Measurements from ENCODE around the gene STRN.
"Not testable (repeated sequence)": the region's sequence is repeated elsewhere in the genome, so short reads cannot be mapped to it uniquely, and the experiment has no call there.

Gene STRN

DNA sequence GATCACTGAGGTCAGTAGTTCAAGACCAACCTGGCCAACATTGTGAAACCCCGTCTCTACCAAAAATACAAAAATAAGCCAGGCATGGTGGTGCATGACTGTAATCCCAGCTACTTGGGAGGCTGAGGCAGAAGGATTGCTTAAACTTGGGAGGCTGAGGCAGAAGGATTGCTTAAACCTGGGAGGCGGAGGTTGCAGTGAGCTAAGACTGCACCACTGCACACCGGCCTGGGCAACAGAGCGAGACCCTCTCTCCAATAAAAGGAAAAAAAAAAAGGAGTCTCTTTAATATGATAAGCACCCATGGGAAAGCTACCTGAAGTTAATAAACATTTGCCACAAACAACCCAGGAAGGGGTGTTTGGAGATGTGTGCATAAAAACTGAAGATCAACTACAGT is 2.6 kb downstream of the STRN start:
- no peak for DNase-seq

DNA sequence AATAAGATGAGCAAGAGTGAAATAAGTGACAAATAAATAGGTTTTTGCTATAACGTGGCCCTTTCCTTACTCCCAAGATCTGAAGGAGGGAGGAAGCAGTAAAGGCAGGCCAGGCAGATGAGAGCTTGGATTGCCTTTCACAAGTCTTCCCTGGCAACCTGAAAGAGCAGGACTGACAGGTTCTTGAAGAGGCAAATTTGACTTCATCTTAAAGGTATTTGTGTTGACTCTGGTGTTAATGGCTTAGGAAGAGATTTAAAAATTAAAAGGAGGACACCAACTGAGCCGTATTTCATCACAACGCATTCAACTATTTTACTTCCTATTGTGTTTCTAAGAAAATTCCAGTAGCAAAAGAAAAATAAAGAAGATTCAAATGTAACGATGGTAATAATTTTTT is 3.2 kb downstream of the STRN start:
- no peak for DNase-seq

DNA sequence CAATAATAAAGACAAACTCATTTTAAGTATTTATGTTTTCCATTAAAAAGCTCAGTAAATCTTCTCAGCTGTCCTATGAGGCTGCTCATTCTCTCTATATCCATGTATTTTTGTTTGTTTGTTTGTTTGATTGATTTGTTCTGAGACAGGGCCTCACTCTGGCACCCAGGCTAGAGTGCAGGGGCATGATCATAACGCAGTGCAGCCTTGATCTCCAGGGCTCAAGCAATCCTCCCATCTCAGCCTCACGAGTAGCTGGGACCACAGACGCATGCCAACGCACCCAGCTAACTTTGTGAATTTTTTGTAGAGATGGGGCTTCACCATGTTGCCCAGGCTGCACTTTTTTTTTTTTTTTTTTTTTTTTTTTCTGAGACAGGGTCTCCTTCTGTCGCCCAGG is 5.6 kb downstream of the STRN start:
- no peak for DNase-seq

DNA sequence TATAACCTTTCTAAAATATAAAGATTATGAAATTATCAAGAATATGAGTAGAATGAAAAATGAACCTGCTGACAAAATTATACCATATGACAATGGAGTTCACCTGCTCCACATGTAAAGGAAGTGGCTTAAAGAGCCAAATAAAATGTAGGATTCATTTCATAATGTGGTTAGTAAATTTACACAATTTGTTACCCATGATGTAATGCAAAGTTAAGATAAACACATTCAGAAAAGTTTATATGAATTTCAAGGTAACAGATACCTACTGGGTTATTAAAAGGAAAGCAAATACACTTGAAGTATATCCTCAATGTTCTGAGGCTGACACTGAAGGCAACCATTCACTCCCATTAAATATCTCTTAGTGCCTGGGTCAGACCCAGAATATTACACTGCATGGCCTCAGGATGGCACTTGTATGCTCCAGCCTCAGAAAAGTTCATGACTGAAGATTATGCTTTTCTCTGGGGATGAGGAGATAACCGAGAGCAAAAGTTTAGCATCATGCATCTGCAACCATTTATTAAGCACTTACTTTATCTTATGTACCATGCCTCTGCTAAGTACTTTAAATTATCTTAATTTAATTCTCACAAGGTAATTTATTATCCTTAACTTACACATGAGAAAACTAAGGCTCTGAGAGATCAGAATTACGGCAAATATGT is 6.2 kb downstream of the STRN start:
- no peak for DNase-seq

DNA sequence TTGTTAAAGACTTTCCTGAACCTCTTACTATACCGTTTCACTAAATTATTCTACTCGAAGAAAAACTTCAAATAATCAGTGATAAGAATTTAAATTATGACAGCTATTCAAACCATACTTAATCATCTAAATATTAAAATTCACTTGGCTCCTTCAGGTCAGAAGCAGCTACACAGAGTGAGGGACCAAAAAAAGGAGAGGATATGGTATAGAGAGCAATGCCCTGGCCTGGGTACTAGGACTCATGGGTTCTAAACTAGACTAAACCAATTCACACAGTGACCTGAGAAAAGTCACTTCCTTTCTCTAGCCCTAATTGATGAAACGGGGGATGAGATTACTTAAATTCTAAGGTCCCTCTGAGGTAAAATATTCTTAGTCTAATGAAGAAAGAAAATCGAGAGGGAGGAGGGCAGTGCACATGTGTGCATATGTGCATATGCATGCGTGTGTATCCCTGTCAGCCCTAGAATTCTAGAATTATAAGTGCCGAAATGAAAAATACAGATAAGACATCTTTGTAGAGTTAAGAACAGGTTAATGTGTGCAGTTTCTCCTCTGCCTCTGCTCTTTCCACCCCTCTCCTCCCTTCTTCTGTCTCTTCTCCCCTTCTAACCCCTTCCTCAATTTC is 11.2 kb downstream of the STRN start:
- no peak for DNase-seq

DNA sequence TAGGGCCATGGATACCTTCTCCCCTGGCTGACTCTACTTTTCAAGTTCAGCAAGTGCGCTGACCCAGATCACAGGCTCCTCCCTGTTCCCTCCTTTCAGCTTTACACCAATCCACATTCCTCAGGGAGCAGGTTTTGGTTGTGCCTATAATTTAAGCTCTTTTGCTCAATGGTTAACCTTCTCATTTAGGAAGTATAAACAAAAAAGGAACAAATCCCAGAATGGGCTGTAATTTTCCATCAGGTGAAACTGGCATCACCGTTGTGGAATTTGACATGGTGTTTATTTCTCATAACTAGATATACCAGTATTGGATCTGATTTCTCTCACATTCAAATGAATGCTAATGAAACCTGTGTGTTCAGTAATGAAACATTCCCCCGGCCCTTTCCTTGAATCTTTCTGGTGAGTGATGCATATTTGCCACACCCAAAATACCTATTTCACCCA is 13.6 kb downstream of the STRN start:
- DNase-seq, result no peak

DNA sequence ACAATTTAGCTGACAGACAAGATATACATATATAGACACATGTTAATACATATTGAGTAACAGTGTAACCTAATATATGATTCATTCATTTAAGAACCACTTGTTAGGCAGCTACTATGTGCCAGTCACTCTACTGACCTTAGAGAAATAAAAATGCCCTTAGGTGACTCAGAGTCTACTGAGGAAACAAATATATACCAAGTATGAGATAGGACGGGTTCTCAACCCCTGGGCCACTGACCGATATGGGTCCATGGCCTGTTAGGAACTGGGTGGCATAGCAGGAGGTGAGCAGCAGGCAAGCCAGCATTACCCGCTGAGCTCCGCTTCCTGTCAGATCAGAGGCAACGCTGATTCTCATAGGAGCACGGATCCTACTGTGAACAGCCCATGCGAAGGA is 14.8 kb downstream of the STRN start:
- no peak for DNase-seq

DNA sequence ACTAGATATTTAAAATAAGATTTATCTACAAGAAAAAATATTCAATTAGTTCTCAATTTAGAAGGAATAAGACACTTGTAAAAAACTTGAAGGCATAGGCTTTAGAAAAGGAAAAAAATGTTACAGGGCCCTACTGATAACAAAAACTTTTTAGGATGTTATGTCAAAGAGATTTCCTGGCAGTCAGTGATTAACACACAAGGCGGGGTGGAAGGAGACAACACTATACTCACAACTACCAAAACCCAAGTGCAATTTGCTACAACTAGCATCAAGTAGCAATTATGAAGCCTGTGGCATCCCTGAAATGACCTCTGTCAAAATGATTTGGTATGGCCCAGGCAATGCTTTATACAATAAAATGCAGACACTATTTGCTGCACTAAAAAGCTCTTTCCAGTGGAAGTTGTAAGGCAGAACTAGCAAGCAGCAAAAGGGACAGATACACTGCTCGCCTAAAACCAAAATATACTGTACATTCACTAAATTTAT is 15.3 kb downstream of the STRN start:
- DNase-seq, result no peak

DNA sequence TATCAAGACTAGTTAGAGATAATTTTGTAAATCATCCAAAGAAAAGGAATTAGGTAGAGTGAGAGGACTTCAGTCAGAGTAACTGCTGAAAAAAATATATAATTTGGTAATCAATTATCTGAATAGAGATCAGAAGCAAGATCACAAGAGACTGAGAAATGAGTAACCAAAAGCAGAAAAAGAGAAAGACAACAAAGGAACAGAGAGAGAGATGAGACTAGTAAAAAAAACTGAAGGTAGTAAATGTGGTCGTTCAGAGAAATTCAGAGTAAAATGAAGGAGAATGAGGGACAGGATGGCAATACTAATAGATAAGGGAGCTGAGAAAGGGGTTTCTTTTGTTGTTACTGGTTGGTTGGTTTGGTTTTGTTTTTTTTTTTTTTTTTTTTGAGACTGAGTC is 16.5 kb downstream of the STRN start:
- DNase-seq, result no peak

DNA sequence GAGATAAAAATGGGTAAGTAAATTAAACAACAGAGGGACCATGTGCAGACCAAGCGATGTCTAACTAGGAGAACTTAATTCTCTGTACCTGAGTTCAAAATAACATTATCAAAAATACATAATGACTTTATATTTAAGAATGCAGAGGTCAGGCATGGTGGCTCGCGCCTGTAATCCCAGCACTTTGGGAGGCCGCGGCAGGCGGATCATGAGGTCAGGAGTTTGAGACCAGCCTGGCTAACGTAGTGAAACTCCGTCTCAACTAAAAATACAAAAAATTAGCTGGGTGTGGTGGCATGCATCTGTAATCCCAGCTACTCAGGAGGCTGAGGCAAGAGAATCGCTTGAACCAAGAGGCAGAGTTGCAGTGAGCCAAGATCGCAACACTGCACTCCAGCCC is 21.1 kb downstream of the STRN start:
- DNase-seq, result not testable (repeated sequence)

DNA sequence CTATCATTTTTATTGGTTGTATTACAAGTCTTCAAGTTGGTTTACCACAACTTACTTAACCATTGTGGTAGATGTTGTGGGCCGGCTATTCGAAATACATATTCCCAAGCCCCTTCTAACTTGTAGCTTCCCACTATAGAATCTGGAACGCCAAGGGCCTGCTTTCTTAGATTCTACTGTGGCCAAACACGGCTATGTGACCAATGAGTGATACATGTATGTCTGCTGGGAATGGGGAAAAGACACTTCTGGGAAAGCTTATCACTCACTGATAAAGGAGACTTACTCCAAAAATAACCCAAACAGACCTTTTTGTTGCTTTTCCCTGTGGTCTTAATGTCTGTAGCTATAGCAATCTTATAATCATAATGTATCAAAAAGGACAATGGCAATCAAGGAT is 24.5 kb downstream of the STRN start:
- DNase-seq, result no peak

DNA sequence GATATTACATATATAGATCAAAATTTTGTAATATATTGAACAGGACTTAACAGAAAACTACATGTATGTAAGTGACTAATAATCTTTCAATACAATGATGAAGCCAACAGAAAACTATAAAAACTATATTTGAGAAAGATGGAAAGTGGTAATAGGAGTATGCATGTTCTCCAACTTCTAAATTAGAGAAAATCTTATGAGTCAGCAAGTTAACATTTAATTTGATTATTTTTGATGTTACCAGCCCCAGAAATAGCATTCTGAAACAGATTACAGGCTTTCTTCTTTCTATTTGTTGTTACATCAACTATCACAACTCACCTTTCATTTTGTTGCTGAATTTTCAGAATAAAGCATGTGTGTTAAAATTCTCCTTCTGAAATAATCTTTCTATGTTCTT is 29.8 kb downstream of the STRN start:
- not testable (repeated sequence) for DNase-seq

DNA sequence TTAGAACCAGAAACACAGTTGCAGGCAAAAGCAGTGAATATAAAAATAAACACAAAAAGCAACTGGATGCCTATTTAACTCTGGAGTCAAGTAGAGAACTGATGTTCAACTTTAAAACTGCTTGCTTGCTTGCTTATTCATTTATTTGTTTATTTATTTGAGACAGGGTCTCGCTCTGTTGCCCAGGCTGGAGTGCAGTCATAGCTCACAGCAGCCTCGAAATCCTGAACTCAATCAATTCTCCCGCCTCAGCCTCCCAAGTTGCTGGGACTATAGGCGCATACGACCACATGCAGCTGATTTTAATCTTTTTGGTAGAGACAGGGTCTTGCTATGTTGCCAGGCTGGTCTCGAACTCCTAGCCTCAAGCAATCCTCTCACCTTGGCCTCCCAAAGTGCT is 34.6 kb downstream of the STRN start:
- not testable (repeated sequence) for DNase-seq

DNA sequence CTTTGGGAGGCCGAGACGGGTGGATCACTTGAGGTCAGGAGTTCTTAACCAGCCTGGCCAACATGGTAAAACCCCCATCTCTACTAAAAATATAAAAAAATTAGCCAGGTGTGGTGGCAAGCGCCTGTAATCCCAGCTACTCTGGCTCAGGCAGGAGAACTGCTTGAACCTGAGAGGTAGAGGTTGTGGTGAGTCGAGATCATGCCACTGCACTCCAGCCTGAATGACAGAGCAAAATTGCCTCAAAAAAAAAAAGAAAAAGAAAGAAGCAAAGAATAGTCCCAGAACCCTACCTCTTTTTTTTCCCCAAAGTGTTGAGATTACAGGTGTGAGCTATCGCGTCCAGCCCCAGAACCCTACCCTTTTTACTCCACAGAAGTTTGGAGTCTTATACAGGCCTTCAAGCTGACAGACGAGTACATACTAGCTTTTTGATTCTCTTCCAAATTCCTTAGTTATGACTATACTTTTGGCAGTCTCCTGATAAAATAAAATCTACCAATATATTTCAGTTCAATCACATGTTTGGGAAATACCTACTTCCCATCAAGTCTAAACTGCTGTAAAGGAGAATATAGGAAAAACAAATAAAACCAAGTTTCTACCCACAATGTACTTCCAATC is 35.4 kb downstream of the STRN start:
- DNase-seq, result not testable (repeated sequence)

DNA sequence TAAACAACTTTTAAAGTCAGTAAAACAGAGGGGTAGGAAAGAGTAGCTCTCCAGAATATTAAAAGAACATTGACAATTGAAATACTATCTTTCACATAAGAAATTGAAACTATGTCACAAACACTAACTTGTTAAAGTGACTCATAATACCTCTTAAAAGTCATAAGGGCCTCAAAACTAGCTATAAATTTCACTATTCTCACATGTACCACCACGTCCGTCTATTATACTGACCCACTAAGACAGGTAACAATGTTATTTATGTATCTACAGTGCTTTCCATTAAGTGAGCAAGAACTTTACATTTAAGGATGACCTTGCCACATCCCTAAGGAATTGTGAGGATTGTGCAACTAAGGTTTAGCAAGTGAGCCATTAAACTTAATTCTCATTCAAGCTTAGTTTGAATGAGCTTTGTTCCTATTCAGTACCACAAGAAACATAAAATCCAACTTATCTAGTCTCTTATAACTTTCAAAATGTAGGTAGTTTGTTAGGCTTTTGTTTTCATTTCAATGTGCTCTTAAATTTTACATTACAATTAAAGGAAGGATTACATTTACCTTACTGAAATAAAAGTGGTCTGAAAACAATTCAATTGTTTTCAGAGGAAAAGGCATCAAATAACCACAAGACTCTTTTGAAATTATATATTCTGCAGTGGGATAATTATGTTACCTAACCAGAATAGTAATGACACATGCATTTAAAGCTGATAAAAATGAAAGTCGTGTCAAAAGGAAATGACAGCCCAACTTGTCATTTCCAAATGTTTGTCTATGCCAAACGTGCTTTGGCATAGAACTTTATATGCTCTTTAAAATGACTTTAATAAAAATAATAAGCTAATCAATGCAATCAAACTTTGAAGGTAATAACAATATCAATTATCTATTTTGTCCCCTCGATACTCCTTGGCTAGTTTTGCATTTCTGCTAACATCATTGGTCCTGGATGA is 39.9 kb downstream of the STRN start:
- not testable (repeated sequence) for DNase-seq

DNA sequence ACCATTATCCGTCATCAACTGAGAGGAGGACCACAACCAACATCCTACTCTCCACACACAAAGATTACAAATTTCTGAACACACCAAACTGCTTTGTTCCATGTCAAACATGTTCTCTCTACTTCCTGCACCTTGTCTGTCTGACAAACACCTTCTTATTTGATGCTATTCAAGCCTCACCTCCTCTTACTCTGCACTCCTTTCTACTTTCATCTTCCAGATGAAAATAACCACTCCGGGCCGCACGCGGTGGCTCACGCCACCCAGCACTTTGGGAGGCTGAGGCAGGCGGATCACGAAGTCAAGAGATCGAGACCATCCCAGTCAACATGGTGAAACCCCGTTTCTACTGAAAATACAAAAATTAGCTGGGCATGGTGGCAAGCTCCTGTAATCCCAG is 43.7 kb downstream of the STRN start:
- not testable (repeated sequence) for DNase-seq

DNA sequence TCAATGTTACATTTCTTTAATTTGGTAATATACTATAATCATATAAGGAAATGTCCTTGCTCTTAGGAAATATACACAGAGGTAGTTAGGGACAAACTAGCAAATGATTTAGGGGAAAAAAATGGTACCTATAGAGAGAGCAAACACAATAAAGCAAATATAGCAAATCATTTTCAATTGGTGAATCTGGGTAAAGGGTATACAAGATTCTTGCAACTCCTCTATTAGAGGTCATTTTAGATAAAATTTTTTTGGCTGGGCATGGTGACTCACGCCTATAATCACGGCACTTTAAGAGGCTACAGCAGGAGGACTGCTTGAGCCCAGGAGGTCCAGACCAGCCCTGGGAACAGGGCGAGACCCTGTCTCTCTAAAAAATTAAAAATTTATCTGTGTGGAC is 44.4 kb downstream of the STRN start:
- no peak for DNase-seq

DNA sequence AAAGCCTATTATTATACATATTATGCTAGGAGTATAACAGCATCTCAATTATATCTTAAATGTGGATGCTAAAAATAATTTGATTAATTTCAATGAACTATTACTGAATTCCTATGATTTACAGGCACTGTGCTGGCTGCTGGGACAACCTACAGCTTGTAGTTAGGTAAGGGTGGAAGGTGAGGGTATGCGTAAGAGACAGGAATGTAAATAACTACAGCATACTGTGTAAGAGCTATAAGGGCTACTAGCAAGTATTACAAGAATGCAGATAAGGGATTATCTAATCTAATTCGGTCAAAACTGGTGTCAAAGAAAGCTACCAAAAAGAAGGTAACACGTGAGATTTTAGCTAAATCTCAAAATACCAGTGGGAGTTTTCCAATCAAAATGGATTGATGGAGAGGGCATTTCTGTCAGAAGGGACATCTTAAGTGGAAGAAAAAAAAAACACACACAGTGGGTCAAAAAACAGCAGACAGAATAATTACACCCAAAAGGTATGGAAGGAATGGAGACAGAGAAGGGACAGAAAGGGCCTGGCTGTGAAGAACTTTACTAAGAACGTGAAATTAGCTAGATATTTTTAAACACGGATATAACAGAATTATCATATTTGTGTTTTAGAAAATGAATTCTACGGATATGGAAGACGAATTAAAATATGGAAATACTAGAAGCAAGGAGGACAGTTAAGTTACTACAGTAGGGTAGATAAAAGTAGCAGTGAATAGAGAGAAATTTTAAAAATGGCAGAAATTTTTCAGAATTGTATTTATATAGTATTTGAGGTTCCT is 47.1 kb downstream of the STRN start:
- DNase-seq, result no peak

DNA sequence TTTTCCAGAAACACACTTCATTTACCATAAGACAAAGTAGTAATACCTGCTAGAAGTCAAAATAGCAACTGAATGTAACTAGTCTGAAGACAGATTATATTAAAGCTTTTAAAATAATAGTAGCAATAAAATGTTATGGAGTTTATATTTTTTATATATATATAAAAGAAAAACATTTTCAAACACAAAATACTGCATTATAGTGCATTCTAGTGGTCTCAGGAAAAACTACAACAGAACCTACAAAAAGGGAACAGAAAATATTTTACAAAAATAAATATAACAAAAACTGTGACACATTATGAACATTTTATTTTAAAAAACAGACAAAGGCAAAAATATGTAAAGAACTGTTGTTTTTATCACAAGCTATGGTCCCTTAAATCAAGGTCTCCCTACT is 48.0 kb downstream of the STRN start:
- no peak for DNase-seq

DNA sequence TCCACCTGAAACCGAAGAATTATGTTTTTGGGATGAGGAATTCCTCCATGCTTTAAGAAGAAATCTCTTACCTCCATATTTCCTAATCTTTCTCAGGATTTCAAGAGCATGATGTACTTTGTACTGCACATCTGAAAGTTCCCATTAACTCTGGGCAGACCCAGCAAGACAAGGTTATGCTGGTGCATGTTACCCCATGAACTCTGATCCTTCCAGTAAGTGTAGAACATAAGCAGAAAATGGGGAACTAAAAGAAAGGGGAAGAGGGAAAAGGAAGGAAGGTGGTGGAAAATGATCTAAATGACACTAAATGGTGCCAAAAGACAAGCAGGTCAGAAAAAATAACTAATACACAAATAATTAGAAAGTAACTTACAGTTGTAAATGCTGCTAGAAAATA is 50.7 kb downstream of the STRN start:
- no peak for DNase-seq

DNA sequence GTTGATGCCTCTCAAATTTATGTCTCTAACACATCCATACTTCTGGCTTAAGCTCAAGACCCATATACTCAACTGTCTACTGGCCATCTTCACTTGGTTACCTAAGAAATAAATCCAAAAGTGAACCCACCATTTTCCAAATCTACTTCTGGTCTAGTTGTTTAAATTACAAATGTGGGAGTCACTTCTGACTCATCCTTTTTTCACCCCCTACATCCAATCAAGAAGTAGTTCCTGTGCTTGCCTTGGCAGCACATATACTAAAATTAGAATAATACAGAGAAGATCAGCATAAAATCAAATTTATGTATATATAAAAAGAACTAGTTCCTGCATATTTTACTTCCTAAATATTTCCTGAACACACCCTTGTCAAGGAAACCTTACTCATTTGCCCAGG is 53.6 kb downstream of the STRN start:
- DNase-seq, result no peak

DNA sequence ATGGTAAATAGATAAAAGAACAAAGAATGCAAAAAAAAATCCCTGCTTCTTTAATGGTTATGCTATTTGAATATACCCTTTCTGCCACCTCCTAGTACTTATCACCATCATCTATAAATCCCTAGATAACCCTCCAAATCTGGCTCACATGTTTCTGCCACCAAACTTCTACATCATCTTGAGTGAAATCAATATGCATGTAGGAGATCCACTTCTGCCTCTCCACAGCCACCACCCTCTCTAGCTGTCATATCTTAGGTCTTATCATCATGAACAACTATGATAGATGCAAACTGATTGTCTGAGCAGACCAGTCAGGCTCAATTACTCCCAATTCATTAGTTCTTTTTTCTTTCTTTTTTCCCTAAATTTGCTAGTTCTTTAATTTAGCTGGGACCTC is 55.3 kb downstream of the STRN start:
- no peak for DNase-seq

Data from right forelimb (tissue), 1 donor.